HG03103 (cell line): ENCODE data around the gene EIF2B1.

Experiments used
- ATAC-seq: cut with Tn5 transposase; IDR thresholded peaks from one replicate; pipeline ENCODE4 v1.9.1; 2021; ENCODE audit warnings: low read depth; ENCODE audit not compliant: unreplicated experiment

Gene EIF2B1

GRCh38 chr12:123633379-123634141, at the start of gene EIF2B1, which contains the start of gene GTF2H3:
TSS of gene EIF2B1 (minus strand) at chr12:123633686. CDS start at chr12:123633557, 129 bp downstream.
TSS of gene GTF2H3 (plus strand) at chr12:123633829. CDS start at chr12:123633860, 31 bp downstream.
- peak; percentile 94 for ATAC-seq

DNA sequence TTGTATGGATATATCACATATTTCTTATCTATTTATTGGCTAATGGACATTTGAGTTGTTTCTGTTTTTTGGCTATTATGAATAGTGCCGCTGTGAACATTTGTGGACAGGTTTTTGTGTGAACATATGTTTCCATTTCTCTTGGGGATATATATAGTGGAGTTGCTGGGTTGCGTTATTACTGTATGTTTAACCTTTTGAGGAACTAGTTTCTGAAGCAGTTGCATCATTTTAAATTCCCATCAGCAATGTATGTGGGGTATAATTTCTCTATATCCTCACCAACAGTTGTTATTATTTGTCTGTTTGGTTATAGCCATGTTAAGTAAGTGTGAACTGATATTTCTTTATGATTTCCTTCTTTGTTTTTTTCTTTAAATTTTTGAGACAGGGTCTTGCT, 48.1 kb upstream of the EIF2B1 start:
- no peak for ATAC-seq

GRCh38 chr12:123678981-123679380, 45.5 kb upstream of the EIF2B1 start:
- ATAC-seq: no peak

GRCh38 chr12:123676616-123677320, 43.3 kb upstream of the EIF2B1 start:
- ATAC-seq: no peak

GRCh38 chr12:123675436-123675835, 42.0 kb upstream of the EIF2B1 start:
- ATAC-seq: no peak

DNA sequence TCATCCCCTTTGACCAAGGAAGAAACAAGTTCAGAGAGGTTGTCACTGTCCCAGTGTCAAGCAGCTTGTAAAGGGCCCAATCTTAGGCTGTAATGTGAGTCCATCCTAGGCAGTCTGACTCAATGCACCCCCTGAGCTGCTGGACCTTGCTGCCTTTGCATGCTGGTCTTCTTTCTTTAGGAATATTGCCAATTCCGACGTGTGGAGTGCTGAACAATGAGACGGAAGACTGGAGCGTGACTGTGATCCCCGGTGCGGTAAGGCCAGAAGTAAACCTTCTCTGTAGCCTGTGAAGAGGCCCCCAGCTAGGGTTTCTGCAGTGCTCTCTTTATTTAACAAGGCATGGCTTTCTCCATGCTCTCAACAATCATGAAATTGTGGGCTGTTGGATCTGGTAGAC, 38.4 kb upstream of the EIF2B1 start:
- ATAC-seq: no peak

DNA sequence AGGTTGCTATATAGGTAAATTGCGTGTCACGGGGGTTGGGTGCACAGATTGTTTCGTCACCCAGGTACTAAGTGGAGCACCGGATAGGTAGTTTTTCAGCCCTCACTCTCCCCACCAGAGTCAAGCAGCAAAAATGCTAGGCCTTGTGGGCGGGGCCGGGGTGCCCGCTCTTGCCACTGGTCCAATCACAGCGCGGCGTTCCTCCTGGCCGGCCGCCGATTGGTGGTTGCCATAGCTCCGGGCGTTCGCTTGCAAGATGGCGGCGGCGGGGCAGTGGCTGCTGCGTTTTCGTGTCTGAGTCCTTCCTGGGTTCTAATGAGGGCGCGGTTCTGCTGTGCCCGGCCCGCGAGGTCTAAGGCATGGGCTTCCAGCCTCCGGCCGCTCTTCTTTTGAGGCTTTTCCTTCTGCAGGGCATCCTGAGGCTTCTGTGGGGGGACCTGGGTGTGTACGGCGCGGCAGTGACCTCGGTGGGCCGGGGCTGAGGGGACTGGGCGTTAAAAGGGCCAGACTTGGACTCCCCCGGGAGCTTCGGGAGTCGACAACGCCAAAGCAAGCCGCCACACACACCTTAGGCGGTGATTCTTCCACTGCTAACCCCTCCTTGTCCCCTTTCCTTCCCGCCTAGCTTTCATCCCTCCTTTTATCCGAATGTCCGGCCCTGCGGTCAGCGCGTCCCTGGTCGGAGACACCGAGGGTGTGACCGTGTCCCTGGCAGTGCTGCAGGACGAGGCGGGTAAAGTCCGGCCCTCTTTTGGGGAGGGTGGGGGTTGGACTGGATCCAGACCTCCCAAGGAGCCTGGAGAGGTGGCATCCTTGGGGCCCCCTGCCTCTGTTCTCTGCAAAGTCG, 37.6 kb upstream of the EIF2B1 start, which contains the start of gene TCTN2:
Gene TCTN2, plus strand, starts transcription at position 232 of the 847 bp plus-strand sequence. Its CDS starts 128 bp downstream, at position 360.
- peak; percentile 99 for ATAC-seq

DNA sequence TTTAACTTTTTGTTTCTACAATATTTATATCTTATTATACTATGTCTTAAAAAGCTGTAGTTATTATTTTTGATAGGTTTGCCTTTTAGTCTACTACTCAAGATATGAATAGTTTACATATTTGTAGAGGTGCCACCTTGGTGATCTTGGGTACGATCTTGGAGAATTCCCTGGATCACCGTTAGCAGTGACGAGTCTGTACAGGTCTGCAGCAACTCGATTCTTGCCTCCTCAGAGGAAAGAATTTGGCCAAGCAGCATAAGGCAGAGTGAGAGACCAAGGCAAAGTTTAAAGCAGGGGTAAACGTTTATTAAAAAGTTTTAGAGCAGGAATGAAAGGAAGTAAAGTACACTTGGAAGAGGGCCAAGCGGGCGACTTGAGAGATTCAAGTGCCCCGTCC, 34.3 kb upstream of the EIF2B1 start:
- ATAC-seq: no peak

GRCh38 chr12:123659996-123660727, 26.7 kb upstream of the EIF2B1 start:
- no peak for ATAC-seq

GRCh38 chr12:123657211-123657610, 23.7 kb upstream of the EIF2B1 start:
- no peak for ATAC-seq

- ATAC-seq: no peak
These were observed 22.9 kb upstream of the EIF2B1 start for GRCh38 chr12:123656392-123656791.

- ATAC-seq: peak; percentile 84
These were observed 21.9 kb upstream of the EIF2B1 start for GRCh38 chr12:123655420-123655819.

- ATAC-seq: no peak
These were observed 20.7 kb upstream of the EIF2B1 start for GRCh38 chr12:123654129-123654701.

DNA sequence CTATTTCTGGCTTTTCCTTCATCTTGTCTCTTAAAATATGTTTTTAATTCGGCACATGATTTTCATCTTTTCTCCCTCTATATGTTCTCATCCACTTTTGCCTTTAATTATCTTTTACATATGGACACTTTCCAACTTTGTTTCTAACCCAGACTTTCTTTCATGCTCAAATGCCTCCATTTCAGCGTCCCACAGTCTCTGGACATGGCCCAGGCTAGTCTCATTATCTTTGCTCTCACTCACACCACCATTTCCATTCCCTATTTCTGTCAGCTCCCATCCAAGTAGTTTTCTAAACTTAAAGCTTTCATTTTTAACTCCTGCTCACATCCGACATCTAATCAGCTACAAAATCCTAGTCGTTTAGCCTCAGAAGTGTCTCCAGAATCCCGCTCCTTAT, 14.9 kb upstream of the EIF2B1 start:
- no peak for ATAC-seq

GRCh38 chr12:123645878-123646277, 12.4 kb upstream of the EIF2B1 start:
- ATAC-seq: no peak

- ATAC-seq: no peak
These were observed 11.9 kb upstream of the EIF2B1 start for GRCh38 chr12:123645380-123645779.

GRCh38 chr12:123643911-123644310, 10.4 kb upstream of the EIF2B1 start:
- no peak for ATAC-seq

DNA sequence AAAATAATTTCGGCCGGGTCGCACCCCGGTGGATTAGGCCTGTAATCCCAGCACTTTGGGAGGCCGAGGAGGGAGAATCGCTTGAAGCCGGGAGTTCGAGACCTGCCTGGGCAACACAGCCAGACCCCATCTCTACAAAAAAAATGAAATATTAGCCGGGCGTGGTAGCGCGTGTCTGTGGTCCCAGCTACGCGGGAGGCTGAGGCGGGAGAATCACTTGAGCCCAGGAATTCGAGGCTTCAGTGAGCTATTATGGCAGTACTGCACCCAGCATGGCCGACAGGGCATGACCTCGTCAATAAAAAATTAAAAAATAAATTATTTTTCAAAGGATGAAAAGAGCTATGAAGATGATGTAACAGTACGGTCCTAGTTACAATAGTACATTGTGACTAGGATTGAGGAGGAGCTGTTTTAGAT, 666 bp upstream of the EIF2B1 start:
- no peak for ATAC-seq

DNA sequence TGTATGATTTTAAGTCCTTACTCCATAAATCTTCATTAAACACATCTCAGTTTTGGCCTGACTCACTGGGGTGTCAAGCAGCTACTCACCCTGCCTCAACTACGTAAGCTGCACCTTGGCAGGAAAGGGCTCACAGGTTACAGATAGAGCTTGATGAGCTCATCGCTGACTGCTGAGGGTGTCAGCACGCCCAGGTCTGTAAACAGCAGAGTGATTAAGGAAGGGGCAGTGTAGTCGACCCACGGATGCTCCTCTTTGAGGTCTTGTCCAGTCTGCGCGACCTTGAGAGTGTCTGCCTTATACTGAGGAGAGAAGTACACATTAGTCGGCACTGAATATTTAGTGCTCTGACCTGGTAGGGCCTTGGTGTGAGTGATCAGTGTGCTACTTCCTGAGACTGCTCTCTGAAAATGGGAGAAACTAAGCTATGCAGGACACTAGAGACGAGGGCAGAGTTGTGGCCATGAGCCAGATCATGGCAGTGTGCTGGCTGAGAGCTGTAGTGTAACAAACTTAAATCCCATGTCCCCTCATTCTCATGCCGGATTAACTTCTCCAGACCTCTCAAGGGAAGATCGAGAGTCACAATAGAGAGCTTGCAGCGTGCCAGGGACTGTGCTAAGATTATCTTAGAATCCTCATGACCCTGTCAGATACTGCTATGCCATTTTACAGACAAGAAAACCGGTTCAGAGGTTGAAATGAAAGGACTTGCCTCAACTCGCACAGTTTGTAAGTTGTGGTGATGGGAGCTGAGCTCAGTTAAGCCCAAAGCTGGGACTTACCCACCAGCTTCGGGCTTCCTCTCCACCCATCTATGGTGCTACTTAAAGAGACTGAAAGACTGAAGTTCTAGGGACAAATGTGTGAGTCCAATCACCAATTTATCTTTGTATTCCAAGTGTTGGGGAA, 11.6 kb downstream of the EIF2B1 start:
- ATAC-seq: no peak
